ENCODE data around the gene RHBDL1. TPM values are rescaled to one million over a fixed set of nuclear protein-coding genes. Genes with fewer than 3 reads are reported as not detected.
A peak's percentile ranks its signal among the peaks of the same experiment; 100 is the strongest.

Gene RHBDL1
- total and polyA plus RNA-seq, 9 of the 15 experiments (the other 6 are each of a cell fraction or from before 2014, with no cell fraction given) = 0.03 to 5.6 (median 1.3) TPM; not detected in 1

GRCh38 chr16:683396-684070 is 8.1 kb downstream of the RHBDL1 start (continued):
- TF ChIP-seq GABPB1 (CRISPR knock-in tag; IDR thresholded peaks at IDR 0.05) = no peak; the same call in 1 of the 2 replicates
- no peak for TF ChIP-seq HINFP (tag; conservative IDR thresholded peaks at IDR 0.05; ENCODE audit: low read depth)
- TF ChIP-seq MAX (CRISPR knock-in tag; IDR thresholded peaks at IDR 0.05) = no peak; the same call in none of the 2 replicates
- no peak for TF ChIP-seq BRD9 (IDR thresholded peaks at IDR 0.05; ENCODE audit: low read depth, partially characterized antibody)
- TF ChIP-seq MED1 (CRISPR knock-in tag; IDR thresholded peaks at IDR 0.05; ENCODE audit: borderline replicate concordance) = no peak
- no peak for TF ChIP-seq JUNB (CRISPR knock-in tag; conservative IDR thresholded peaks at IDR 0.05)
- no peak for TF ChIP-seq E2F8 (IDR thresholded peaks at IDR 0.05; ENCODE audit: low read depth, partially characterized antibody)
- no peak for TF ChIP-seq DDX20 (tag; IDR thresholded peaks at IDR 0.05; ENCODE audit: low read depth)
- TF ChIP-seq FOXP1 (CRISPR knock-in tag; IDR thresholded peaks at IDR 0.05) = peak; percentile 68; the same call in 1 of the 2 replicates
- TF ChIP-seq ZBTB40 (IDR thresholded peaks at IDR 0.05) = no peak
- TF ChIP-seq ZBTB40 (CRISPR knock-in tag; IDR thresholded peaks at IDR 0.05) = no peak
- no peak for TF ChIP-seq CTBP1 (IDR thresholded peaks at IDR 0.05; ENCODE audit: borderline replicate concordance)
- no peak for TF ChIP-seq MAFK (IDR thresholded peaks at IDR 0.05; ENCODE audit: low read length)
- no peak for TF ChIP-seq SMC3 (conservative IDR thresholded peaks at IDR 0.05; ENCODE audit: insufficient read depth, low read depth, low read length)

Measured in K562 (cell line).